ENCODE results near the gene RMC1. TPM values are rescaled to one million over a fixed set of nuclear protein-coding genes. Genes with fewer than 3 reads are reported as not detected.
A peak's percentile ranks its signal among the peaks of the same experiment; 100 is the strongest.

RMC1 gene
- total and polyA plus RNA-seq, 2 of the 13 experiments (the other 11 are each of a cell fraction or from before 2014, with no cell fraction given) = 9.4 to 19.5 TPM

- TF ChIP-seq ARID4A (CRISPR knock-in tag; IDR thresholded peaks at IDR 0.05; ENCODE audit: borderline replicate concordance) = peak; percentile 66; the same call in 1 of the 2 replicates
- peak; percentile 69 for TF ChIP-seq ZNF605 (CRISPR knock-in tag; IDR thresholded peaks at IDR 0.05)
- TF ChIP-seq ZNF672 (CRISPR knock-in tag; IDR thresholded peaks at IDR 0.05) = 0 out of 2 replicates have a peak, but pooled peaks have one; percentile 6
- TF ChIP-seq GMEB1 (CRISPR knock-in tag; IDR thresholded peaks at IDR 0.05; ENCODE audit: borderline replicate concordance) = peak; percentile 45; the same call in 1 of the 2 replicates
- peak; percentile 77; the same call in 1 of the 2 replicates for TF ChIP-seq ZNF350 (CRISPR knock-in tag; IDR thresholded peaks at IDR 0.05; ENCODE audit: borderline replicate concordance, low read depth)
- no peak for TF ChIP-seq ZNF513 (CRISPR knock-in tag; conservative IDR thresholded peaks at IDR 0.05)
- 0 out of 2 replicates have a peak, but pooled peaks have one; percentile 29 for TF ChIP-seq MTF1 (CRISPR knock-in tag; IDR thresholded peaks at IDR 0.05)
- peak; percentile 47; the same call in 1 of the 2 replicates for TF ChIP-seq ZNF143 (CRISPR knock-in tag; IDR thresholded peaks at IDR 0.05)
- TF ChIP-seq ZHX2 (IDR thresholded peaks at IDR 0.05; ENCODE audit: low read depth) = 0 out of 2 replicates have a peak, but pooled peaks have one; percentile 41
- TF ChIP-seq ZHX2 (CRISPR knock-in tag; IDR thresholded peaks at IDR 0.05; ENCODE audit: borderline replicate concordance) = 0 out of 2 replicates have a peak, but pooled peaks have one; percentile 41
- TF ChIP-seq ELF1 (CRISPR knock-in tag; IDR thresholded peaks at IDR 0.05) = peak; percentile 68
- TF ChIP-seq ZNF362 (CRISPR knock-in tag; IDR thresholded peaks at IDR 0.05; ENCODE audit: borderline replicate concordance) = peak; percentile 31; the same call in 1 of the 2 replicates
Measured at GRCh38 chr18:23556145-23556780, 53.0 kb downstream of the RMC1 start (continued).

All from HepG2 (cell line).